SK-N-SH (cell line): Measurements from ENCODE around the gene RALY. TPM values are rescaled to one million over a fixed set of nuclear protein-coding genes. Genes with fewer than 3 reads are reported as not detected.

Source experiments
- CTCF ChIA-PET: fragments of 300-600, 350-600 bp; formaldehyde crosslinking; extraction: SDS; loops from one replicate; lab custom pipeline; 2021; lab: Yijun Ruan, JAX
- POLR2A ChIA-PET: fragments of 350-600 bp; sonication (Branson Sonifier 250); formaldehyde crosslinking; extraction: SDS; loops from one replicate; lab custom pipeline; 2020; ENCODE audit warnings: antibody characterized with exemption, inconsistent platforms; lab: Yijun Ruan, JAX
- DNase-seq: peaks from one replicate; pipeline ENCODE4 v3.0.0; 2012
- H2AFZ ChIP-seq: fragments of 200-600 bp; sonication (generic); 2 replicates; pipeline ENCODE4 v1.8.1; 2016; ENCODE audit warnings: antibody characterized with exemption, mild to moderate bottlenecking, low read depth
- H3F3A ChIP-seq: fragments of 200-600 bp; sonication (generic); replicated peaks from 2 replicates; pipeline ENCODE3; 2016; ENCODE audit warnings: antibody characterized with exemption, mild to moderate bottlenecking; ENCODE audit not compliant: insufficient read depth
- H3K27ac ChIP-seq, 2 experiments: fragments of 200-500 bp in 1 of 2; fragments of 200-600 bp in 1 of 2; sonication (Bioruptor generic) in 1 of 2; sonication (generic), shearing (Covaris generic) in 1 of 2; 2 replicates each; pipeline versions ENCODE4 v1.5.1 to v1.6.1; 2014 to 2016; ENCODE audit warnings: low read depth in 2 of 2, inconsistent platforms in 1 of 2, low read length in 1 of 2, mild to moderate bottlenecking in 1 of 2, mixed read lengths in 1 of 2
- H3K27me3 ChIP-seq: fragments of 200-600 bp; sonication (generic), shearing (Covaris generic); 2 replicates; pipeline ENCODE4 v1.6.1; 2016; ENCODE audit warnings: mixed run types; ENCODE audit not compliant: insufficient read depth
- H3K36me3 ChIP-seq, 2 experiments: fragments of 200-500 bp in 1 of 2; fragments of 200-600 bp in 1 of 2; sonication (Bioruptor generic) in 1 of 2; sonication (generic) in 1 of 2; replicated peaks in 1 of 2; 2 replicates each; pipeline versions ENCODE3 to v1.5.1; 2014 to 2016; ENCODE audit warnings: low read length in 1 of 2, mild to moderate bottlenecking in 1 of 2; ENCODE audit not compliant: insufficient read depth in 2 of 2, control insufficient read depth in 1 of 2
- H3K4me1 ChIP-seq, 2 experiments: fragments of 200-500 bp in 1 of 2; fragments of 200-600 bp in 1 of 2; sonication (Bioruptor generic) in 1 of 2; sonication (generic), shearing (Covaris generic) in 1 of 2; 2 replicates each; pipeline versions ENCODE4 v1.5.1 to v1.6.1; 2014 to 2016; ENCODE audit warnings: low read depth in 1 of 2, low read length in 1 of 2, mixed run types in 1 of 2; ENCODE audit not compliant: insufficient read depth in 2 of 2, control insufficient read depth in 1 of 2
- H3K4me2 ChIP-seq: fragments of 200-600 bp; sonication (generic), shearing (Covaris generic); 2 replicates; pipeline ENCODE4 v1.6.1; 2017; ENCODE audit warnings: mixed run types
- H3K4me3 ChIP-seq, 2 experiments: fragments of 200-500 bp in 1 of 2; fragments of 200-600 bp in 1 of 2; sonication (Bioruptor generic) in 1 of 2; sonication (generic), shearing (Covaris generic) in 1 of 2; 2 replicates each; pipeline versions ENCODE4 v1.5.1 to v1.8.1; 2014 to 2016; ENCODE audit warnings: low read depth in 2 of 2, inconsistent platforms in 1 of 2, low read length in 1 of 2, mild to moderate bottlenecking in 1 of 2, mixed read lengths in 1 of 2, moderate library complexity in 1 of 2
- H3K79me2 ChIP-seq: fragments of 200-600 bp; sonication (generic); 2 replicates; pipeline ENCODE4 v1.8.1; 2017; ENCODE audit warnings: mild to moderate bottlenecking; ENCODE audit not compliant: insufficient read depth
- H3K9ac ChIP-seq: fragments of 200-600 bp; sonication (generic); 2 replicates; pipeline ENCODE4 v1.6.1; 2017; ENCODE audit warnings: mixed run types
- H3K9me2 ChIP-seq: fragments of 200-600 bp; sonication (generic); 2 replicates; pipeline ENCODE4 v1.6.1; 2017; ENCODE audit warnings: mixed run types
- H3K9me3 ChIP-seq: fragments of 200-600 bp; sonication (generic); 2 replicates; pipeline ENCODE4 v1.6.1; 2017; ENCODE audit warnings: mixed run types, mild to moderate bottlenecking, moderate library complexity
- H4K20me1 ChIP-seq: fragments of 200-600 bp; sonication (generic); 2 replicates; pipeline ENCODE4 v1.6.1; 2017; ENCODE audit warnings: mild to moderate bottlenecking, mixed run types; ENCODE audit not compliant: insufficient read depth
- FOXJ3 ChIP-seq: sonication (generic); formaldehyde crosslinking; IDR thresholded peaks from 2 replicates; pipeline ENCODE4 v1.5.1; 2020; ENCODE audit warnings: mild to moderate bottlenecking, missing genetic modification reagents
- GATA2 ChIP-seq: sonication (generic); formaldehyde crosslinking; IDR thresholded peaks from 2 replicates; pipeline ENCODE4 v1.5.0; 2020; ENCODE audit warnings: mild to moderate bottlenecking, missing genetic modification reagents
- IRF3 ChIP-seq: fragments of 150-350 bp; IDR thresholded peaks from 2 replicates; pipeline ENCODE4 v1.6.1; 2016; ENCODE audit warnings: mild to moderate bottlenecking, low read depth, low read length
- MXI1 ChIP-seq: IDR thresholded peaks from 2 replicates; pipeline ENCODE4 v1.6.1; 2012; ENCODE audit warnings: mild to moderate bottlenecking, low read depth, low read length, improper control_type of control experiment
- PBX3 ChIP-seq: IDR thresholded peaks from 2 replicates; pipeline ENCODE4; 2012
- RAD21 ChIP-seq: IDR thresholded peaks from 2 replicates; pipeline ENCODE4 v1.6.1; 2012; ENCODE audit warnings: mild to moderate bottlenecking, low read length
- RCOR1 ChIP-seq: fragments of 150-350 bp; IDR thresholded peaks from 2 replicates; pipeline ENCODE4 v1.6.1; 2017; ENCODE audit warnings: antibody characterized with exemption, low read length
- SMC3 ChIP-seq: IDR thresholded peaks from 2 replicates; pipeline ENCODE4 v1.6.1; 2012; ENCODE audit warnings: low read depth, low read length, improper control_type of control experiment
- WGBS: methylation state at CpG from one replicate; pipeline ENCODE4 v1.1.6; 2017; ENCODE audit warnings: low lambda C conversion rate; 5-methylcytosine and 5-hydroxymethylcytosine counted together
- polyA plus RNA-seq, 3 experiments: library from polyadenylated mRNA; depleted of rRNA; stranded (reverse); fragments of >200 nt; gene quantifications; 2 replicates each; pipeline ENCODE4 v1.2.3, GENCODE V29; 2012

Gene RALY
- polyA plus RNA-seq, 1 of the 3 experiments (the other 2 are of a cell fraction): 130 TPM

GRCh38 chr20:34013554-34013953 is 19.8 kb downstream of the RALY start:
- ChIA-PET CTCF (interaction anchor here (1.0 to 1.6 kb wide), 3 partner anchors 17 to 150 kb away, joined by 3 to 5 read pairs (median 4); no protein-coding TSS in a partner anchor), POLR2A (interaction anchor here (1.1 kb wide), 1 partner anchor 20 kb away, joined by 5 read pairs; the partner anchor contains the start of gene RALY)
- H3K9ac ChIP-seq: no peak overlapping the region
- 0 out of 4 replicates have a peak overlapping the region, but pooled peaks of 1 of the 2 experiments have one; percentile 6 for H3K27ac ChIP-seq
- H3F3A ChIP-seq: peaks cover 27% of the 10 kb centered on the region
- H3K9me2 ChIP-seq: no peaks in the 10 kb centered on the region
- no peak overlapping the region for H3K4me3 ChIP-seq
- H3K36me3 ChIP-seq: no peaks in the 10 kb centered on the region
- no peak overlapping the region for H2AFZ ChIP-seq
- no peaks in the 10 kb centered on the region for H3K27me3 ChIP-seq
- TF ChIP-seq GATA2 (CRISPR knock-in tag) (peak; percentile 46; the same call in 1 of the 2 replicates), PBX3 (no peak)
- H3K4me1 ChIP-seq: peaks cover 35 to 54% of the 10 kb centered on the region in 2 experiments
- H3K4me2 ChIP-seq: no peak overlapping the region
- 75% methylated on average over 2 of the region's 2 CpGs for WGBS
- peaks cover 98% of the 10 kb centered on the region for H3K79me2 ChIP-seq
- H3K9me3 ChIP-seq: no peaks in the 10 kb centered on the region
- H4K20me1 ChIP-seq: peaks cover 98% of the 10 kb centered on the region
- DNase-seq: no peak

GRCh38 chr20:34014878-34015277 is 21.2 kb downstream of the RALY start:
- H3K27ac ChIP-seq: no peak overlapping the region

More at GRCh38 chr20:34014878-34015277, 21.2 kb downstream of the RALY start:
- DNase-seq: no peak
- H4K20me1 ChIP-seq: peaks cover 96% of the 10 kb centered on the region
- 88% methylated on average over 1 of the region's 1 CpG for WGBS
- TF ChIP-seq PBX3 (no peak), IRF3 (no peak), MXI1 (no peak), FOXJ3 (CRISPR knock-in tag) (no peak), SMC3 (no peak), RAD21 (no peak), RCOR1 (no peak)
- no peaks in the 10 kb centered on the region for H3K9me2 ChIP-seq
- H3K79me2 ChIP-seq: peaks cover 98% of the 10 kb centered on the region
- CTCF ChIA-PET: interaction anchor here (1.4 to 3.4 kb wide), 3 partner anchors 19 to 152 kb away, joined by 3 to 11 read pairs (median 4); no protein-coding TSS in a partner anchor
- no peak overlapping the region for H2AFZ ChIP-seq
- POLR2A ChIA-PET: no interaction called here
- no peak overlapping the region for H3K4me2 ChIP-seq
- H3K27me3 ChIP-seq: no peaks in the 10 kb centered on the region
- H3F3A ChIP-seq: peaks cover 27% of the 10 kb centered on the region
- H3K36me3 ChIP-seq: no peaks in the 10 kb centered on the region
- peaks cover 35 to 52% of the 10 kb centered on the region in 2 experiments for H3K4me1 ChIP-seq
- H3K9me3 ChIP-seq: no peaks in the 10 kb centered on the region
- H3K4me3 ChIP-seq: no peak overlapping the region
- no peak overlapping the region for H3K9ac ChIP-seq
